H1 (cell line): ENCODE data around the gene MRPL50. TPM values are rescaled to one million over a fixed set of nuclear protein-coding genes. Genes with fewer than 3 reads are reported as not detected.

ENCODE experiments used
- CTCF ChIA-PET: fragments of 300-600 bp; sonication (Branson Sonifier 250); formaldehyde crosslinking; loops from one replicate; lab custom pipeline; 2021; ENCODE audit not compliant: partially characterized antibody; lab: Charles Lee
- POLR2A ChIA-PET: fragments of 300-600 bp; sonication (Branson Sonifier 250); formaldehyde crosslinking; loops from one replicate; lab custom pipeline; 2021; ENCODE audit warnings: inconsistent platforms; ENCODE audit not compliant: partially characterized antibody; lab: Charles Lee
- DNase-seq, 2 experiments: peaks; one replicate each; pipeline versions ENCODE4 v3.0.0 to v3.0.0-alpha.2; 2010 to 2022; ENCODE audit warnings: low spot score in 2 of 2, low read depth in 1 of 2, mixed read lengths in 1 of 2
- FAIRE-seq: peaks from 2 replicates; lab custom pipeline; 2011; peaks lifted over from hg19 to GRCh38; lab: Jason Lieb, UNC
- H2AFZ ChIP-seq: 2 replicates; pipeline ENCODE4 v1.8.1; 2012; ENCODE audit warnings: low read length, inconsistent platforms
- H2AK5ac ChIP-seq: 2 replicates; pipeline ENCODE4 v1.6.1; 2013; ENCODE audit warnings: low read depth, low read length
- H2BK120ac ChIP-seq: replicated peaks from 2 replicates; pipeline ENCODE3; 2013; ENCODE audit warnings: low read depth, low read length, inconsistent platforms
- H2BK12ac ChIP-seq: 2 replicates; pipeline ENCODE4 v1.6.1; 2013; ENCODE audit warnings: low read depth, low read length
- H2BK15ac ChIP-seq: 2 replicates; pipeline ENCODE4 v1.6.1; 2013; ENCODE audit warnings: low read length
- H2BK20ac ChIP-seq: 2 replicates; pipeline ENCODE4 v1.6.1; 2013; ENCODE audit warnings: low read length
- H2BK5ac ChIP-seq: 2 replicates; pipeline ENCODE4 v1.6.1; 2013; ENCODE audit warnings: low read depth, low read length
- H3K14ac ChIP-seq: 2 replicates; pipeline ENCODE4 v1.6.1; 2013; ENCODE audit warnings: inconsistent platforms; ENCODE audit not compliant: insufficient read length
- H3K18ac ChIP-seq: 2 replicates; pipeline ENCODE4 v1.6.1; 2013; ENCODE audit warnings: low read length; ENCODE audit errors: extremely low read depth
- H3K23ac ChIP-seq: 2 replicates; pipeline ENCODE4 v1.6.1; 2013; ENCODE audit warnings: inconsistent platforms; ENCODE audit not compliant: insufficient read length
- H3K23me2 ChIP-seq: 2 replicates; pipeline ENCODE4 v1.6.1; 2013; ENCODE audit warnings: low read depth, low read length
- H3K27ac ChIP-seq: 2 replicates; pipeline ENCODE4 v1.6.1; 2011; ENCODE audit warnings: low read depth, low read length, inconsistent platforms
- H3K27me3 ChIP-seq, 4 experiments: replicated peaks in 1 of 4; 1 replicate in 1 of 4; 2 replicates in 3 of 4; pipeline versions ENCODE4 v1.6.1 to v1.8.1; 2011 to 2013; ENCODE audit warnings: low read length in 3 of 4, mild to moderate bottlenecking in 3 of 4, inconsistent platforms in 2 of 4, mixed read lengths in 2 of 4, moderate library complexity in 1 of 4; ENCODE audit not compliant: control insufficient read depth in 3 of 4, insufficient read depth in 3 of 4; ENCODE audit errors: extremely low read depth in 1 of 4
- H3K36me3 ChIP-seq, 4 experiments: 2 replicates each; pipeline versions ENCODE4 v1.6.1 to v1.8.1; 2011 to 2013; ENCODE audit warnings: mild to moderate bottlenecking in 4 of 4, low read length in 3 of 4, moderate library complexity in 2 of 4, control low read depth in 1 of 4, inconsistent platforms in 1 of 4; ENCODE audit not compliant: insufficient read depth in 4 of 4, control insufficient read depth in 2 of 4
- H3K4ac ChIP-seq: replicated peaks from 2 replicates; pipeline ENCODE3; 2013; ENCODE audit warnings: low read length, low read depth, mixed read lengths, inconsistent platforms; ENCODE audit not compliant: insufficient read length
- H3K4me1 ChIP-seq, 4 experiments: replicated peaks in 1 of 4; 1 replicate in 1 of 4; 2 replicates in 3 of 4; pipeline versions ENCODE4 v1.6.1 to v1.8.1; 2011 to 2013; ENCODE audit warnings: low read length in 3 of 4, inconsistent platforms in 2 of 4, mixed read lengths in 1 of 4; ENCODE audit not compliant: insufficient read depth in 4 of 4, control insufficient read depth in 3 of 4
- H3K4me2 ChIP-seq, 2 experiments: 2 replicates each; pipeline versions ENCODE4 v1.6.1 to v1.8.1; 2011 to 2013; ENCODE audit warnings: low read depth in 2 of 2, low read length in 2 of 2, control low read depth in 1 of 2, inconsistent platforms in 1 of 2, mild to moderate bottlenecking in 1 of 2; ENCODE audit not compliant: insufficient read depth in 1 of 2
- H3K4me3 ChIP-seq, 4 experiments: fragments of 200-600, 300-600 bp in 1 of 4; sonication (generic), shearing (Covaris generic), sonication (Bioruptor Twin) in 1 of 4; 2 replicates each; pipeline versions ENCODE4 v1.5.1 to v1.8.1; 2011 to 2016; ENCODE audit warnings: low read length in 4 of 4, low read depth in 3 of 4, control low read depth in 2 of 4, inconsistent platforms in 2 of 4, mild to moderate bottlenecking in 2 of 4, mixed read lengths in 1 of 4, moderate library complexity in 1 of 4; ENCODE audit not compliant: insufficient read depth in 2 of 4; ENCODE audit errors: extremely low read depth in 1 of 4
- H3K56ac ChIP-seq: replicated peaks from 2 replicates; pipeline ENCODE3; 2013; ENCODE audit warnings: low read depth, mild to moderate bottlenecking, mixed read lengths, low read length, inconsistent platforms; ENCODE audit not compliant: insufficient read length
- H3K79me1 ChIP-seq: 2 replicates; pipeline ENCODE4 v1.6.1; 2013; ENCODE audit warnings: low read depth, low read length, control low read depth
- H3K79me2 ChIP-seq, 2 experiments: 2 replicates each; pipeline versions ENCODE4 v1.6.1 to v1.8.1; 2012 to 2013; ENCODE audit warnings: low read length in 2 of 2, mild to moderate bottlenecking in 2 of 2, inconsistent platforms in 1 of 2; ENCODE audit not compliant: insufficient read depth in 2 of 2, control insufficient read depth in 1 of 2
- H3K9ac ChIP-seq, 4 experiments: replicated peaks in 1 of 4; 1 replicate in 1 of 4; 2 replicates in 3 of 4; pipeline versions ENCODE4 v1.6.1 to v1.8.1; 2011 to 2013; ENCODE audit warnings: low read depth in 3 of 4, low read length in 3 of 4, control low read depth in 2 of 4, mild to moderate bottlenecking in 2 of 4, moderate library complexity in 2 of 4, inconsistent platforms in 1 of 4; ENCODE audit errors: extremely low read depth in 1 of 4
- H3K9me3 ChIP-seq, 2 experiments: 2 replicates each; pipeline versions ENCODE4 v1.6.1 to v1.8.1; 2012 to 2013; ENCODE audit warnings: mild to moderate bottlenecking in 2 of 2, moderate library complexity in 2 of 2, control low read depth in 1 of 2, inconsistent platforms in 1 of 2, low read depth in 1 of 2, low read length in 1 of 2, mixed read lengths in 1 of 2; ENCODE audit not compliant: insufficient read depth in 2 of 2
- H4K20me1 ChIP-seq, 2 experiments: replicated peaks in 1 of 2; 2 replicates each; pipeline versions ENCODE3 to v1.8.1; 2011 to 2013; ENCODE audit warnings: inconsistent platforms in 2 of 2, low read length in 2 of 2, mild to moderate bottlenecking in 1 of 2; ENCODE audit not compliant: insufficient read depth in 2 of 2, control insufficient read depth in 1 of 2
- H4K5ac ChIP-seq: 2 replicates; pipeline ENCODE4 v1.6.1; 2013; ENCODE audit warnings: low read length, low read depth, mixed read lengths, inconsistent platforms; ENCODE audit not compliant: insufficient read length
- H4K8ac ChIP-seq: 2 replicates; pipeline ENCODE4 v1.8.0; 2013; ENCODE audit warnings: mild to moderate bottlenecking, moderate library complexity, low read length, inconsistent platforms; ENCODE audit not compliant: insufficient read depth; ENCODE audit errors: extremely low read depth
- H4K91ac ChIP-seq: replicated peaks from 2 replicates; pipeline ENCODE3; 2013; ENCODE audit warnings: low read length, mixed read lengths, inconsistent platforms; ENCODE audit not compliant: insufficient read length
- BRCA1 ChIP-seq: IDR thresholded peaks from 2 replicates; pipeline ENCODE4 v1.6.1; 2012; ENCODE audit warnings: low read depth, low read length, improper control_type of control experiment
- CHD2 ChIP-seq: IDR thresholded peaks from 2 replicates; pipeline ENCODE4 v1.6.1; 2012; ENCODE audit warnings: low read length, improper control_type of control experiment
- CTBP2 ChIP-seq: IDR thresholded peaks from 2 replicates; pipeline ENCODE4 v1.7.0; 2011; ENCODE audit warnings: borderline replicate concordance, mild to moderate bottlenecking, moderate library complexity, mixed read lengths, low read length; ENCODE audit not compliant: insufficient read depth, insufficient read length
- EP300 ChIP-seq, 2 experiments: IDR thresholded peaks; 1 replicate in 1 of 2; 2 replicates in 1 of 2; pipeline ENCODE4 v1.6.1; 2011 to 2012; ENCODE audit warnings: low read depth in 2 of 2, low read length in 2 of 2, mild to moderate bottlenecking in 2 of 2, borderline replicate concordance in 1 of 2, inconsistent platforms in 1 of 2, moderate library complexity in 1 of 2
- HDAC2 ChIP-seq, 2 experiments: fragments of 300-600 bp in 1 of 2; sonication (generic) in 1 of 2; IDR thresholded peaks; 2 replicates each; pipeline ENCODE4 v1.6.1; 2011 to 2012; ENCODE audit warnings: low read depth in 2 of 2, low read length in 2 of 2, mild to moderate bottlenecking in 2 of 2, moderate library complexity in 2 of 2, borderline replicate concordance in 1 of 2, inconsistent platforms in 1 of 2
- HDAC6 ChIP-seq: IDR thresholded peaks from one replicate; pipeline ENCODE4 v1.7.1; 2012; ENCODE audit warnings: low read depth, mild to moderate bottlenecking, inconsistent platforms, low read length, moderate library complexity
- NANOG ChIP-seq: IDR thresholded peaks from 2 replicates; pipeline ENCODE4 v1.6.1; 2011; ENCODE audit warnings: low read length, low read depth, mild to moderate bottlenecking, inconsistent platforms; ENCODE audit not compliant: insufficient read depth, poor library complexity, severe bottlenecking
- SIX5 ChIP-seq: IDR thresholded peaks from 2 replicates; pipeline ENCODE4 v1.6.1; 2011; ENCODE audit warnings: mild to moderate bottlenecking, low read depth, low read length
- SP2 ChIP-seq: IDR thresholded peaks from 2 replicates; pipeline ENCODE4 v1.6.1; 2012; ENCODE audit warnings: mild to moderate bottlenecking, low read length, inconsistent platforms
- SUZ12 ChIP-seq: fragments of 200-600 bp; sonication (generic); IDR thresholded peaks from 2 replicates; pipeline ENCODE4 v1.6.1; 2012; ENCODE audit warnings: mild to moderate bottlenecking, inconsistent platforms, low read length, moderate library complexity, mixed read lengths
- TEAD4 ChIP-seq: IDR thresholded peaks from 2 replicates; pipeline ENCODE4 v1.6.1; 2012; ENCODE audit warnings: low read depth, low read length, inconsistent platforms, mixed read lengths
- WGBS, 2 experiments: shearing (Covaris generic) in 1 of 2; methylation state at CpG; one replicate each; pipeline versions ENCODE4 v1.1.6 to v1.1.7; 2013 to 2015; ENCODE audit warnings: low lambda C conversion rate in 2 of 2, mixed read lengths in 2 of 2, inconsistent platforms in 1 of 2, low coverage in 1 of 2, missing lambda C conversion rate in 1 of 2; ENCODE audit not compliant: insufficient replicate concordance in 2 of 2, insufficient coverage in 1 of 2, insufficient read length in 1 of 2; ENCODE audit errors: extremely low coverage in 1 of 2, missing lambda C conversion rate in 1 of 2; 5-methylcytosine and 5-hydroxymethylcytosine counted together
- polyA plus RNA-seq, 7 experiments: library from polyadenylated mRNA; depleted of rRNA in 3 of 7; stranded (reverse) in 5 of 7; unstranded in 2 of 7; fragments of >200 nt in 5 of 7; fragments of 200-250 nt in 2 of 7; gene quantifications; 1 replicate in 5 of 7; 2 replicates in 1 of 7; 4 replicates in 1 of 7; pipeline versions ENCODE4 v1.2.1 to v1.2.3, GENCODE V29; 2011 to 2013; ENCODE audit warnings: missing spikeins in 2 of 7, mixed read lengths in 2 of 7
- total RNA-seq: library from RNA; stranded (reverse); fragmentation: NEBNext Ultra II Directional; extraction: Animal tissue kit (Norgen Biotek cat#: 25700); gene quantifications from 2 replicates; pipeline ENCODE4 v1.2.1, GENCODE V29; 2021

MRPL50 gene
- total and polyA plus RNA-seq, 2 of the 8 experiments (the other 6 are each of a cell fraction or from before 2014, with no cell fraction given), result 17.8 to 25.1 TPM

GRCh38 chr9:101418518-101419430, 20.4 kb upstream of the MRPL50 start:
- Histone ChIP-seq H3K14ac (no peak overlapping the region), H3K18ac (no peak overlapping the region), H3K4me1 (no peaks in the 10 kb centered on the region), H3K4ac (no peak overlapping the region), H3K79me1 (no peaks in the 10 kb centered on the region), H3K4me2 (no peak overlapping the region), H2BK5ac (no peak overlapping the region), H2BK20ac (no peak overlapping the region), H4K5ac (no peak overlapping the region), H2BK15ac (no peak overlapping the region), H3K56ac (no peak overlapping the region), H3K4me3 (no peak overlapping the region), H3K23ac (no peak overlapping the region), H4K20me1 (no peaks in the 10 kb centered on the region), H3K23me2 (no peaks in the 10 kb centered on the region; the same call in 1 of the 2 replicates), H3K9me3 (no peaks in the 10 kb centered on the region), H4K8ac (no peak overlapping the region), H2BK12ac (no peak overlapping the region), H4K91ac (no peak overlapping the region), H3K27me3 (no peaks in the 10 kb centered on the region), H3K27ac (no peak overlapping the region), H3K79me2 (no peaks in the 10 kb centered on the region), H2BK120ac (no peak overlapping the region), H2AK5ac (no peak overlapping the region), H3K9ac (no peak overlapping the region), H3K36me3 (no peaks in the 10 kb centered on the region), H2AFZ (no peak overlapping the region)
- ChIA-PET POLR2A (interaction anchor here (0.9 to 2.6 kb wide), 3 partner anchors 9 to 20 kb away, joined by 3 to 6 read pairs (median 6); partner anchors contain the start of genes MRPL50 and ZNF189), CTCF (interaction anchor here (0.6 to 2.1 kb wide), 5 partner anchors 20 to 112 kb away, joined by 3 to 5 read pairs (median 4); partner anchors contain the start of genes MRPL50 and ZNF189)
- DNase-seq, result no peak
- WGBS, 2 experiments, result 89% methylated on average over 7 of the region's 7 CpGs; no CpG with 5 or more reads in 1 of the 2 experiments
- no peak for FAIRE-seq
- TF ChIP-seq SIX5, result no peak
- TF ChIP-seq HDAC6, result no peak
- no peak for TF ChIP-seq NANOG
- TF ChIP-seq HDAC2 (IDR thresholded peaks at IDR 0.05; ENCODE audit: borderline replicate concordance in 1 of 2, low read depth in 2 of 2, low read length in 2 of 2), result no peak
- TF ChIP-seq BRCA1, result no peak
- TF ChIP-seq CHD2, result no peak
- TF ChIP-seq EP300 (IDR thresholded peaks at IDR 0.05; ENCODE audit: borderline replicate concordance in 1 of 2, low read depth in 2 of 2, low read length in 2 of 2), result no peak
- TF ChIP-seq CTBP2, result no peak
- no peak for TF ChIP-seq TEAD4
- TF ChIP-seq SUZ12, result no peak
- no peak for TF ChIP-seq SP2
